ENCODE data around the gene OXSR1. TPM values are rescaled to one million over a fixed set of nuclear protein-coding genes. Genes with fewer than 3 reads are reported as not detected.

OXSR1 gene
- total and polyA plus RNA-seq, 2 of the 13 experiments (the other 11 are each of a cell fraction or from before 2014, with no cell fraction given) = 27.4 to 32.6 TPM

GRCh38 chr3:38276917-38277630, 111.7 kb downstream of the OXSR1 start (continued):
- no peak for TF ChIP-seq ZBTB14 (CRISPR knock-in tag; IDR thresholded peaks at IDR 0.05)
- no peak for TF ChIP-seq CCAR2 (optimal IDR thresholded peaks at IDR 0.05; ENCODE audit: low read depth, low read length)

GRCh38 chr3:38278841-38279240, 113.5 kb downstream of the OXSR1 start:
- H2AFZ ChIP-seq (ENCODE audit: low read length) = no peak overlapping the region
- DNase-seq (ENCODE audit: low spot score) = no peak
- ChIA-PET POLR2A (no interaction called here), CTCF (ENCODE audit: low intra/inter-chr PET ratio, low total read pairs) (no interaction called here)
- no TSS peak for BruUV-seq (replicated peaks)
- H4K20me1 ChIP-seq (ENCODE audit: insufficient read depth, low read length) = no peaks in the 10 kb centered on the region
- 34% methylated on average over 5 of the region's 5 CpGs for WGBS (ENCODE audit: low lambda C conversion rate)
- no peaks in the 10 kb centered on the region for H3K79me2 ChIP-seq (ENCODE audit: insufficient read depth, low read length)
- H3K27me3 ChIP-seq (ENCODE audit: control insufficient read depth in 1 of 2, insufficient read depth in 2 of 2, low read length in 2 of 2) = peaks cover 1 to 10% of the 10 kb centered on the region in 2 experiments; a peak in 2 of 5 replicates
- no peak overlapping the region for H3K9ac ChIP-seq (ENCODE audit: insufficient read depth, low read depth, low read length)
- no peak overlapping the region for H3K4me2 ChIP-seq (ENCODE audit: low read depth, low read length)
- H3K4me3 ChIP-seq (replicated peaks in 1 of 3; ENCODE audit: insufficient read depth in 1 of 3, low read depth in 2 of 3, low read length in 3 of 3) = no peak overlapping the region
- no peak overlapping the region for H3K27ac ChIP-seq (ENCODE audit: extremely low read length, insufficient read depth, low read length)
- intact Hi-C loops (cut with micrococcal nuclease; ENCODE audit: unreplicated experiment) (no loop called here), in situ Hi-C loops (cut with HindIII; ENCODE audit: extremely low pct_ligation_motif_present, low pct_unique_long_range_greater_than_20kb) (loop anchor here (10.0 kb wide), 1 partner anchor 164 kb away; no protein-coding TSS in a partner anchor)
- no peak for ATAC-seq
- TF ChIP-seq ZNF275 (CRISPR knock-in tag; IDR thresholded peaks at IDR 0.05; ENCODE audit: borderline replicate concordance) = no peak
- TF ChIP-seq ZGPAT (CRISPR knock-in tag; IDR thresholded peaks at IDR 0.05) = no peak
- no peaks in the 10 kb centered on the region for H3K4me1 ChIP-seq (ENCODE audit: insufficient read depth, low read length)
- no peaks in the 10 kb centered on the region for H3K9me3 ChIP-seq (ENCODE audit: low read length)
- no peaks in the 10 kb centered on the region for H3K36me3 ChIP-seq (replicated peaks in 1 of 2; ENCODE audit: control insufficient read depth in 1 of 2, insufficient read depth in 2 of 2, low read length in 2 of 2)
- no peak for FAIRE-seq
